Epithelial cell of esophagus (primary cell): Measurements from ENCODE around the gene DGKG.

Experiments used
- DNase-seq: peaks from one replicate; pipeline ENCODE4 v3.0.0; 2010; ENCODE audit warnings: low read depth
- H3K4me3 ChIP-seq: 2 replicates; pipeline ENCODE4 v1.5.1; 2011; ENCODE audit warnings: mild to moderate bottlenecking, low read length, control low read depth
- TF ChIP-seq, protein P1 (sequence below): IDR thresholded peaks from 2 replicates; pipeline ENCODE4 v1.5.1; 2011; ENCODE audit warnings: low read depth, mild to moderate bottlenecking, low read length, control low read depth, inconsistent platforms; ENCODE audit not compliant: insufficient read depth; ENCODE audit errors: missing control alignments

The DGKG gene

DNA sequence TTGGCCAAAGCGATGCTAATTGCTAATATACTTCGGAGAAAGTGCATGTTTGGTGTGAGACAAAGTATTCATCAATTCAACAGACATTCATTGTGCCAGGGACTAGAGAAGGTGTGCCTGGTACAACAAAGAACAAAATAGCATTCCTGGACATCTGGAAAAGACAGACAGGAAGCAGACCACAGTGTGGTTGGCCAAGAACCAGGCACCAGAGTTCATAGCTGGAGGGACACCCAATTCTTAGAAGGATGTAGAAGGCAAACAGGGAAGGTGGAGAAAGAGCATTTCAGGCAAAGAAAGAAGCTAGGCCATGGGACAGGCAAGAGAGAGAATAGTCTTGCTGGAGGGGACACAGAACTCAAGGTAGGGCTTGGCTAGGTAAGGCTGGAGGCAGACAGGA, 147.4 kb downstream of the DGKG start:
- no peak overlapping the region for H3K4me3 ChIP-seq
- no peak for DNase-seq
- TF ChIP-seq, protein P1, sequence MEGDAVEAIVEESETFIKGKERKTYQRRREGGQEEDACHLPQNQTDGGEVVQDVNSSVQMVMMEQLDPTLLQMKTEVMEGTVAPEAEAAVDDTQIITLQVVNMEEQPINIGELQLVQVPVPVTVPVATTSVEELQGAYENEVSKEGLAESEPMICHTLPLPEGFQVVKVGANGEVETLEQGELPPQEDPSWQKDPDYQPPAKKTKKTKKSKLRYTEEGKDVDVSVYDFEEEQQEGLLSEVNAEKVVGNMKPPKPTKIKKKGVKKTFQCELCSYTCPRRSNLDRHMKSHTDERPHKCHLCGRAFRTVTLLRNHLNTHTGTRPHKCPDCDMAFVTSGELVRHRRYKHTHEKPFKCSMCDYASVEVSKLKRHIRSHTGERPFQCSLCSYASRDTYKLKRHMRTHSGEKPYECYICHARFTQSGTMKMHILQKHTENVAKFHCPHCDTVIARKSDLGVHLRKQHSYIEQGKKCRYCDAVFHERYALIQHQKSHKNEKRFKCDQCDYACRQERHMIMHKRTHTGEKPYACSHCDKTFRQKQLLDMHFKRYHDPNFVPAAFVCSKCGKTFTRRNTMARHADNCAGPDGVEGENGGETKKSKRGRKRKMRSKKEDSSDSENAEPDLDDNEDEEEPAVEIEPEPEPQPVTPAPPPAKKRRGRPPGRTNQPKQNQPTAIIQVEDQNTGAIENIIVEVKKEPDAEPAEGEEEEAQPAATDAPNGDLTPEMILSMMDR: no peak

DNA sequence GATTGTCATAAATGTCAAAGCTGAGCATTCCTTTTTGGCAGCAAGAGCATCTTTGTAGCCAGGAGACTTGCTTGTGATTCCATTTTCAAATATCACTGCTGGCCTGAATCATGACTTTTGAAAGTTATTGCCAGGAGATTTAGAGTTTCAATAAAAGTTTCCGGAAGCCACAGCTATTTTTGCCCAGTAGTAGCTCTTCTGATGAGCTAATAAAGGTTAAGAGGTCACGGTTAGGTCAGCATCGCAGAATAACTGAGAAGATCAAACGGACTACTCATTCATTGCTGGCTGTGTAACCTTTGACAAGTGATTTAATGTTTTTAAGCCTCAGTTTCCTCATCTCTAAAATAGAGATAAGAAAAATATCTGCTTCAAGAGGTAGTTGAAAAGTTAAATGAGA, 148.1 kb downstream of the DGKG start:
- no peak overlapping the region for H3K4me3 ChIP-seq
- TF ChIP-seq, protein P1: no peak
- DNase-seq: no peak

DNA sequence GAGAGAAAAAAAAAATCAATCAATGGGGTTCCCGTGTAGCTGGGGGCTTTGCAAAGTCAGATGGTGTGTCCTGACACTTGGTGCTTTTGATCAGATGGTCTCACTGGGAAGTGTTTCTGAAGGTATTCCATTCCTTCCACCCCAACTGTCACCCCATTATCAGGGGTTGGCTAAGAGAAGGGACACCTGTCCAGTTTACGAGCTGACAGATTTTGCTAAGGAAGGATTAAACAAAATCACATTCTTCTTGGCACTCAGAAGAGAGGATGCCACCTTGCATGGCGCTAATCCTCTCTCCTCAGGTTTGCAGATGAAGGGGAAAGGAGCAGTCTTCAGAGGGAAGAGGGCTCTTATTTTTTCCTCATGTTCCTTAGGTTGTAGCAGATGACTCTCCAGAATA, 149.4 kb downstream of the DGKG start:
- no peak overlapping the region for H3K4me3 ChIP-seq
- DNase-seq: no peak
- TF ChIP-seq, protein P1: no peak

DNA sequence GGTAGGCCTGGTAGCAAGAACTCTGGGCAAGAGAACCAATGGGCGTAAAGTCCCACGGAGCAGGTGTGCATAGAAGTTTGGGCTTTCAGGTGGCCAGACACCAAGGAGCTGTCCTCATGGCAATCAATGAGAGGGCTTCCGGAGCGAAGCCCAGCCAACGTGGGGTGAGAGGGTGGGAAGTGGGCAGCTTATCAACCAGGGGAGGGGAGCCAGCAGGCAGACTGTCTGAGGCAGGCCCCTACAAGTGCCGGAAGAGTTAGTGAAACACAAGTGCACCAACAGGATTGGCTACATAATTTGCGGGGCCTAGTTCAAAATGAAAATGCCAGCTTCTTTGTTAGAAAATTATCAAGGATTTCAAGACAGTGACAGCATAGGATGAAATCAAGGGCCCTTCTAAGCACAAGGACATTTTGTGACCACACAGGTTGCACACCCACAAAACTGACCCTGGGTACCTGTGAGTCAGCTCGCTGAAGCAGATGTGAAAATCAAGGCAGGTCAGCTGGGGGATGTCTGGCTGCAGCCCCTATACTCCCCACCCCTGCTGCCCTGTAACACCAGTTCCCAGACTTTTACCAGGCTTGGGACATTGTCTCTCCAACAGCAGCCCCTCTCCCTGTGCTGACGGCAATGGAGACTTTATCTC, 151.1 kb downstream of the DGKG start:
- TF ChIP-seq, protein P1: no peak
- DNase-seq: peak; percentile 35
- no peak overlapping the region for H3K4me3 ChIP-seq

DNA sequence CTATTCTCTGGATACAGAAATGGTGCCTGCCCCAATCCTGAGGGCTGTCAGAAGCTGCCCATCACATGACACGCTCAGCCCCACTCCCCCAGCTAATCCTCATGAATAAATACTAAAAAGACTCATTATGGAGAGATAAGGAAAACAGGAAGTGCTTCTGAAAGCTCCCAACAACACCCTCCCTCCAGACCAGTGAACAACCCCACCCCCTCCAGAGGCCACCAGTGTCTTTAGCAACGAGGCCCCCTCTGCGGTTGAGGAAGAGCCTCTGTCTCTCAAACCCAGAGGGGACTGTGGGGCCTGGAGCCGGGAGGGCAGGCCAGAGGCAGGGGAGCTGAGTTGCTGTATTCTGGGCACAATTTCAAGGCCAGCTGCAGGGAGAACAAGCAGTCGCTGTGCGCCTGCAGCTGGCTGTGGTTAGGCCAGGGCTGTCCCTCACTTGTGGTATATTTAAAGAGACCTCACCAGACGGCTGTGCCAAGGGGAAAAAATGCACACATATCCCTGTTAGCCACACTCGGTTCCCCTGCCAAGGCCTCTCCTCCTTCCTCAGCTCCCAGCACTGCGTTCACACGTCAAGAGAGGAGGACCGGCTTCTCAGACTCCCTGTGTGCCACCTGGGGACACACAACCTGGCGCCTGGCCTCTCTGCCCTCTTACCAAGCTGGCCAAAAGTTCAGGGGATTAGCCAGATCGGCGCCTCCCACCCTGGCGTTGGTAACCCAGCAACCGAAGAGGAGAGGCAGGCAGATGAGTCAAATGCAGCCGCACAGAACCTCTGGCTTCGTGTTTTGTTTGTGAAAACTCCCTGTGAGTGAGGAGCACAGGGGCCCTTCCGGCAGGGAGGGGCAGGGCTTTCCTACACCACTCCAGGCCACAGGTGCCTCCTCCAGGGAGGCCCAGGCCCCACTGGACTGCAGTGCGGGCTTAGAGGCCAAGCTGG, 152.0 kb downstream of the DGKG start:
- H3K4me3 ChIP-seq: no peak overlapping the region
- DNase-seq: peak; percentile 72
- TF ChIP-seq, protein P1: no peak

DNA sequence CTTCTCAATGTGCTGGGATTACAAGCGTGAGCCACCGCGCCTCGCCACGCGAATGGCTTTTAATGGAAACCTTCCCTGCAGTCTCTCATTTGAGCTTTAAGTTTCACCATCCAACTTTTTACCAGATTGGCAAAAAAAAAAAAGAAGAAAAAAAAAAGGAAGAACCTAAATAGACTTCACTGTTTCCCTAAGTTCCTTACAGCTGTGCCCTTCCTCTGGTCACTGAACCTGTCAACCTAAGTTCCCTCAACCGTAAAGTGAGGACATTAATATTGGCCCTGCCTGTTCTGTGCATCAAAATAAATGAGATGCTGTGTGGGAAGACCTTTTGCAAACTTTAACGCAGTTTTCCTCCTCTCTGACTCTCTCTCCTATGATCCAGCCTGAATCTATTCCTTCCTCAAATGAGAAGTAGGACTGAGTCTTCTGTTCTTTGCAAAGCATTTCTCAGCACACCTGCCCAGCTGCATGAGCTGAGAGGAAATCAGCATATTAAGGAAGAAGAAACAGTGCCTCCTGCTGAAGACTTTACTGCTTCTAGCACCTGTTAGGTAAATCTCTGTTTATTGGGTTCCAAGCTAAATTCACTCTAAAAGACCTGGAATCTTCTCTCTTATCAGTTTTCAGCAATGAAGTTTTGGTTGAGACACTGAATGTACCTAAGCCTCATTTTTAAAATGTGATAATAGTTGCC, 153.6 kb downstream of the DGKG start:
- no peak for DNase-seq
- TF ChIP-seq, protein P1: no peak
- H3K4me3 ChIP-seq: no peak overlapping the region
